ENCODE results near the gene LHX5. TPM values are rescaled to one million over a fixed set of nuclear protein-coding genes. Genes with fewer than 3 reads are reported as not detected.
"Not testable (repeated sequence)": the region's sequence is repeated elsewhere in the genome, so short reads cannot be mapped to it uniquely, and the experiment has no call there.

LHX5 gene
- total and polyA plus RNA-seq, 4 donors: not detected

DNA sequence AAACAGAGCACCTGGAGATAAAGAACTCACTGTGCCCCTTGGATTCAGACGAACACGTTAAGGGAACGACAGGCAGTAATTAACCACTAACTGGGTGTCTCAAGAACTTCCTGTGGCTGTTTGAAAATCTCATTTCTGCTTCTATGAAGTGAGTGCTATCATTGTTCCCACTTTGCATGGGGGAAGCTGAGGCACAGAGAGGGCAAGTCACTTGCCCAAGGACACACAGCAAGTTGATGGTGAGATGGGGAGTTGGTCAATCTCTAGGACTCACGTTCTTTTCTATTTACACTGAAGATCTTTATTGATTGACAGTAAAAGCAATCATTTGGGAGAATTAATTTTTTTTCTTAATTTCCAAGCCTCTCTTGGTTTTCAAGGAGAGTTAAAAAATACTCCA lies 26.8 kb upstream of the LHX5 start:
- Histone ChIP-seq H3K4me1 (ENCODE audit: control insufficient read depth in 4 of 4, insufficient read depth in 4 of 4, low read length in 3 of 4) (no peaks in the 10 kb centered on the region), H3K4me3 (ENCODE audit: low read depth in 1 of 3, low read length in 3 of 3) (no peak overlapping the region), H3K27me3 (ENCODE audit: control insufficient read depth in 4 of 4, insufficient read depth in 4 of 4, low read length in 3 of 4) (peaks cover 0 to 9% (median 4%) of the 10 kb centered on the region in 4 donors), H3K9me3 (ENCODE audit: control insufficient read depth in 4 of 4, low read length in 3 of 4) (no peaks in the 10 kb centered on the region), H3K36me3 (ENCODE audit: control insufficient read depth in 4 of 4, insufficient read depth in 3 of 4, low read depth in 1 of 4, low read length in 3 of 4) (no peaks in the 10 kb centered on the region), H3K27ac (ENCODE audit: low read depth in 1 of 2, low read length in 2 of 2) (no peak overlapping the region), H3K9ac (ENCODE audit: low read depth in 1 of 2, low read length in 2 of 2) (no peak overlapping the region)
- DNase-seq (ENCODE audit: low spot score): no peak
- 54% methylated on average over 4 of the region's 4 CpGs for WGBS
- TF ChIP-seq JUND (IDR thresholded peaks at IDR 0.05): no peak
- no peak for TF ChIP-seq EGR1 (IDR thresholded peaks at IDR 0.05; ENCODE audit: low read depth in 2 of 2)
- no peak for TF ChIP-seq YY1 (IDR thresholded peaks at IDR 0.05)
- no peak for TF ChIP-seq HNF4G (IDR thresholded peaks at IDR 0.05)

DNA sequence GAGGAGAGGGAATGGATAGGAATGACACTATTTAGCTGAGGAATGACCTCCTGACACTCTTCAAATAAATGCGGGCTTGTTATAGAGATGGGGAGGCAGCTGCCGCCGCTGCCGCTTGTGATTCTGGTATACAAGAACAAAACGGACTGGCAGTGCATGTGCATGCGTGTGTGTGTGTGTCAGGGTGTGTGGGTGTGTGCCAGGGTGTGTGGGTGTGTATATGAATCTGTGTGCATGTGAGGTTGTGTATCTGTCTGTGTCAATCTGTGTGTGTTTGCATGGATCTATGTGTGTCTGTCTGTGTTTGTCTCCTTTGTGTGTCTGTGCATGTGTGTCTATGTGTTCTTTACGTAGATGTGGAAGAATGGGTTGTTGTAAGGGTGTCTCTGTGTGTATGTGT lies 26.0 kb upstream of the LHX5 start:
- H3K27ac ChIP-seq (ENCODE audit: low read depth in 1 of 2, low read length in 2 of 2): no peak overlapping the region
- no peaks in the 10 kb centered on the region for H3K9me3 ChIP-seq (ENCODE audit: control insufficient read depth in 4 of 4, low read length in 3 of 4)
- no peaks in the 10 kb centered on the region for H3K4me1 ChIP-seq (ENCODE audit: control insufficient read depth in 4 of 4, insufficient read depth in 4 of 4, low read length in 3 of 4)
- H3K4me3 ChIP-seq (ENCODE audit: low read depth in 1 of 3, low read length in 3 of 3): no peak overlapping the region
- WGBS: 48% methylated on average over 7 of the region's 7 CpGs
- DNase-seq (ENCODE audit: low spot score): no peak
- H3K9ac ChIP-seq (ENCODE audit: low read depth in 1 of 2, low read length in 2 of 2): no peak overlapping the region
- peaks cover 0 to 7% (median 4%) of the 10 kb centered on the region in 4 donors for H3K27me3 ChIP-seq (ENCODE audit: control insufficient read depth in 4 of 4, insufficient read depth in 4 of 4, low read length in 3 of 4)
- TF ChIP-seq HNF4G (IDR thresholded peaks at IDR 0.05): no peak
- no peak for TF ChIP-seq FOXA1 (IDR thresholded peaks at IDR 0.05)
- TF ChIP-seq, protein P1, sequence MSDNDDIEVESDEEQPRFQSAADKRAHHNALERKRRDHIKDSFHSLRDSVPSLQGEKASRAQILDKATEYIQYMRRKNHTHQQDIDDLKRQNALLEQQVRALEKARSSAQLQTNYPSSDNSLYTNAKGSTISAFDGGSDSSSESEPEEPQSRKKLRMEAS (IDR thresholded peaks at IDR 0.05): no peak
- no peak for TF ChIP-seq YY1 (IDR thresholded peaks at IDR 0.05)
- TF ChIP-seq, protein P2, sequence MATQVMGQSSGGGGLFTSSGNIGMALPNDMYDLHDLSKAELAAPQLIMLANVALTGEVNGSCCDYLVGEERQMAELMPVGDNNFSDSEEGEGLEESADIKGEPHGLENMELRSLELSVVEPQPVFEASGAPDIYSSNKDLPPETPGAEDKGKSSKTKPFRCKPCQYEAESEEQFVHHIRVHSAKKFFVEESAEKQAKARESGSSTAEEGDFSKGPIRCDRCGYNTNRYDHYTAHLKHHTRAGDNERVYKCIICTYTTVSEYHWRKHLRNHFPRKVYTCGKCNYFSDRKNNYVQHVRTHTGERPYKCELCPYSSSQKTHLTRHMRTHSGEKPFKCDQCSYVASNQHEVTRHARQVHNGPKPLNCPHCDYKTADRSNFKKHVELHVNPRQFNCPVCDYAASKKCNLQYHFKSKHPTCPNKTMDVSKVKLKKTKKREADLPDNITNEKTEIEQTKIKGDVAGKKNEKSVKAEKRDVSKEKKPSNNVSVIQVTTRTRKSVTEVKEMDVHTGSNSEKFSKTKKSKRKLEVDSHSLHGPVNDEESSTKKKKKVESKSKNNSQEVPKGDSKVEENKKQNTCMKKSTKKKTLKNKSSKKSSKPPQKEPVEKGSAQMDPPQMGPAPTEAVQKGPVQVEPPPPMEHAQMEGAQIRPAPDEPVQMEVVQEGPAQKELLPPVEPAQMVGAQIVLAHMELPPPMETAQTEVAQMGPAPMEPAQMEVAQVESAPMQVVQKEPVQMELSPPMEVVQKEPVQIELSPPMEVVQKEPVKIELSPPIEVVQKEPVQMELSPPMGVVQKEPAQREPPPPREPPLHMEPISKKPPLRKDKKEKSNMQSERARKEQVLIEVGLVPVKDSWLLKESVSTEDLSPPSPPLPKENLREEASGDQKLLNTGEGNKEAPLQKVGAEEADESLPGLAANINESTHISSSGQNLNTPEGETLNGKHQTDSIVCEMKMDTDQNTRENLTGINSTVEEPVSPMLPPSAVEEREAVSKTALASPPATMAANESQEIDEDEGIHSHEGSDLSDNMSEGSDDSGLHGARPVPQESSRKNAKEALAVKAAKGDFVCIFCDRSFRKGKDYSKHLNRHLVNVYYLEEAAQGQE (IDR thresholded peaks at IDR 0.05): no peak
- TF ChIP-seq NR2F2 (IDR thresholded peaks at IDR 0.05): no peak
- no peak for TF ChIP-seq HNF4A (conservative IDR thresholded peaks at IDR 0.05)
- TF ChIP-seq EGR1 (IDR thresholded peaks at IDR 0.05; ENCODE audit: low read depth in 2 of 2): no peak
- no peaks in the 10 kb centered on the region for H3K36me3 ChIP-seq (ENCODE audit: control insufficient read depth in 4 of 4, insufficient read depth in 3 of 4, low read depth in 1 of 4, low read length in 3 of 4)

DNA sequence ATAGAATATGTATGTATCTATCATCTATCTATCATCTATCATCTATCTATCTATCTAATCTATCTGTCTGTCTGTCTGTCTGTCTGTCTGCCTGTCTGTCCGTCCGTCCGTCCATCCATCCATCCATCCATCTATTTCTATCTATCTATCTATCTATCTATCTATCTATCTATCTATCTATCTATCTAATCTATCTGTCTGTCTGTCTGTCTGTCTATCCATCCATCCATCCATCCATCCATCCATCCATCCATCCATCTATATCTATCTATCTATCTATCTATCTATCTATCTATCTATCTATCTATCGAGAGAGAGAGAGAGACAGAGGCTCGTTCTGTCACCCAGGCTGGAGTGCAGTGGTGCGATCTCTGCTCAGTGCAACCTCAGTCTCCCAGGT lies 24.3 kb upstream of the LHX5 start:
- not testable (repeated sequence) for H3K9me3 ChIP-seq (ENCODE audit: control insufficient read depth in 4 of 4, low read length in 3 of 4); H3K9ac ChIP-seq (ENCODE audit: low read depth in 1 of 2, low read length in 2 of 2); H3K36me3 ChIP-seq (ENCODE audit: control insufficient read depth in 4 of 4, insufficient read depth in 3 of 4, low read depth in 1 of 4, low read length in 3 of 4); DNase-seq (ENCODE audit: low spot score); H3K4me3 ChIP-seq (ENCODE audit: low read depth in 1 of 3, low read length in 3 of 3); H3K27ac ChIP-seq (ENCODE audit: low read depth in 1 of 2, low read length in 2 of 2); H3K27me3 ChIP-seq (ENCODE audit: control insufficient read depth in 4 of 4, insufficient read depth in 4 of 4, low read length in 3 of 4); H3K4me1 ChIP-seq (ENCODE audit: control insufficient read depth in 4 of 4, insufficient read depth in 4 of 4, low read length in 3 of 4)
- 90% methylated on average over 6 of the region's 6 CpGs for WGBS

DNA sequence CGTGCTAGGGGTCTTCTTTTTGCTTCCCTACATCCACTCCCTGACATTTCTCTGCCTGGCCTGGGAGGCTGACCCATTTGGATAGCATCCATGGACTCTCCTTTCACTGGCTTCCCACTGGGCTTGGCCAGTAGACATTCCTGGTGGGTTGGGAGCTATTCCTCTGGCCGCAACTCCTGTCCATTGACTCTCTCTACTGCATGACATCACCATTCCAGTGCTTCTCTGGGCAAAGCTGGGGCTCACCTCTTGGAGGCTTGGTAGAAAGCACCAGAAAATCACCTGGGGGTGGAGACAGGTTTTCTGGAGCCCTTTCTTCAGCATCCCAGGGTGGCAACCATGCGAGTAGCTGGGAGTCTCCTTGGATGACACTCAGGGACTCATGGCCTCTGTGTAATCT lies 16.7 kb upstream of the LHX5 start:
- Histone ChIP-seq H3K27ac (ENCODE audit: low read depth in 1 of 2, low read length in 2 of 2) (no peak overlapping the region), H3K36me3 (ENCODE audit: control insufficient read depth in 4 of 4, insufficient read depth in 3 of 4, low read depth in 1 of 4, low read length in 3 of 4) (no peaks in the 10 kb centered on the region), H3K9me3 (ENCODE audit: control insufficient read depth in 4 of 4, low read length in 3 of 4) (no peaks in the 10 kb centered on the region), H3K27me3 (ENCODE audit: control insufficient read depth in 4 of 4, insufficient read depth in 4 of 4, low read length in 3 of 4) (peaks cover 0 to 11% (median 5%) of the 10 kb centered on the region in 4 donors), H3K4me3 (ENCODE audit: low read depth in 1 of 3, low read length in 3 of 3) (no peak overlapping the region), H3K4me1 (ENCODE audit: control insufficient read depth in 4 of 4, insufficient read depth in 4 of 4, low read length in 3 of 4) (no peaks in the 10 kb centered on the region), H3K9ac (ENCODE audit: low read depth in 1 of 2, low read length in 2 of 2) (no peak overlapping the region)
- no peak for DNase-seq (ENCODE audit: low spot score)
- WGBS: 66% methylated on average over 3 of the region's 3 CpGs
- TF ChIP-seq, protein P3, sequence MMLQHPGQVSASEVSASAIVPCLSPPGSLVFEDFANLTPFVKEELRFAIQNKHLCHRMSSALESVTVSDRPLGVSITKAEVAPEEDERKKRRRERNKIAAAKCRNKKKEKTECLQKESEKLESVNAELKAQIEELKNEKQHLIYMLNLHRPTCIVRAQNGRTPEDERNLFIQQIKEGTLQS (IDR thresholded peaks at IDR 0.05): no peak
- TF ChIP-seq SP1 (IDR thresholded peaks at IDR 0.05) (no peak), TAF1 (conservative IDR thresholded peaks at IDR 0.05) (no peak), NR2F2 (IDR thresholded peaks at IDR 0.05) (no peak), YY1 (IDR thresholded peaks at IDR 0.05) (no peak), GABPA (IDR thresholded peaks at IDR 0.05 in 1 of 2, conservative IDR thresholded peaks at IDR 0.05 in 1 of 2) (no peak), EGR1 (IDR thresholded peaks at IDR 0.05; ENCODE audit: low read depth in 2 of 2) (no peak), JUND (IDR thresholded peaks at IDR 0.05) (no peak), FOXA1 (IDR thresholded peaks at IDR 0.05) (no peak), HNF4A (conservative IDR thresholded peaks at IDR 0.05) (no peak), RXRA (IDR thresholded peaks at IDR 0.05) (no peak)
- TF ChIP-seq, protein P4, sequence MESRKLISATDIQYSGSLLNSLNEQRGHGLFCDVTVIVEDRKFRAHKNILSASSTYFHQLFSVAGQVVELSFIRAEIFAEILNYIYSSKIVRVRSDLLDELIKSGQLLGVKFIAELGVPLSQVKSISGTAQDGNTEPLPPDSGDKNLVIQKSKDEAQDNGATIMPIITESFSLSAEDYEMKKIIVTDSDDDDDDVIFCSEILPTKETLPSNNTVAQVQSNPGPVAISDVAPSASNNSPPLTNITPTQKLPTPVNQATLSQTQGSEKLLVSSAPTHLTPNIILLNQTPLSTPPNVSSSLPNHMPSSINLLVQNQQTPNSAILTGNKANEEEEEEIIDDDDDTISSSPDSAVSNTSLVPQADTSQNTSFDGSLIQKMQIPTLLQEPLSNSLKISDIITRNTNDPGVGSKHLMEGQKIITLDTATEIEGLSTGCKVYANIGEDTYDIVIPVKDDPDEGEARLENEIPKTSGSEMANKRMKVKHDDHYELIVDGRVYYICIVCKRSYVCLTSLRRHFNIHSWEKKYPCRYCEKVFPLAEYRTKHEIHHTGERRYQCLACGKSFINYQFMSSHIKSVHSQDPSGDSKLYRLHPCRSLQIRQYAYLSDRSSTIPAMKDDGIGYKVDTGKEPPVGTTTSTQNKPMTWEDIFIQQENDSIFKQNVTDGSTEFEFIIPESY (IDR thresholded peaks at IDR 0.05): no peak
- TF ChIP-seq, protein P1 (IDR thresholded peaks at IDR 0.05): no peak
